A549 (cell line): ENCODE measurements around the gene TMBIM1. TPM values are rescaled to one million over a fixed set of nuclear protein-coding genes. Genes with fewer than 3 reads are reported as not detected.
A peak's percentile ranks its signal among the peaks of the same experiment; 100 is the strongest.

Experiments
- CHD2 ChIP-seq: fragments of 150-350 bp; IDR thresholded peaks from 2 replicates; pipeline ENCODE4 v1.6.1; 2014; ENCODE audit warnings: low read length; ENCODE audit not compliant: partially characterized antibody
- GATA3 ChIP-seq: IDR thresholded peaks from 2 replicates; pipeline ENCODE4 v1.6.1; 2012; ENCODE audit warnings: borderline replicate concordance
- HEYL ChIP-seq: fragments of 250-450 bp; sonication (Bioruptor Pico); IDR thresholded peaks from 2 replicates; pipeline ENCODE4 v1.8.0; 2021; ENCODE audit warnings: mild to moderate bottlenecking, moderate library complexity
- HOXA7 ChIP-seq: fragments of 250-450 bp; sonication (Bioruptor Pico); IDR thresholded peaks from 2 replicates; pipeline ENCODE4 v1.5.0; 2020; ENCODE audit warnings: mild to moderate bottlenecking, moderate library complexity
- HOXB5 ChIP-seq: fragments of 250-450 bp; sonication (Bioruptor Pico); IDR thresholded peaks from 2 replicates; pipeline ENCODE4 v1.5.0; 2020; ENCODE audit warnings: mild to moderate bottlenecking, moderate library complexity
- JUNB ChIP-seq: fragments of >200 bp; sonication (Bioruptor Twin); formaldehyde crosslinking; IDR thresholded peaks from 2 replicates; pipeline ENCODE4 v1.6.1; 2016
- KDM5A ChIP-seq: fragments of 200-600 bp; sonication (generic); IDR thresholded peaks from 2 replicates; pipeline ENCODE4 v1.6.1; 2016; ENCODE audit warnings: antibody characterized with exemption, mild to moderate bottlenecking
- MAFK ChIP-seq: fragments of 450-650 bp; IDR thresholded peaks from 2 replicates; pipeline ENCODE4 v1.6.1; 2014; ENCODE audit not compliant: partially characterized antibody
- MAZ ChIP-seq: fragments of 150-350 bp; IDR thresholded peaks from 2 replicates; pipeline ENCODE4 v1.6.1; 2014; ENCODE audit warnings: antibody characterized with exemption, low read depth, low read length, borderline replicate concordance
- MYC ChIP-seq: IDR thresholded peaks from 2 replicates; pipeline ENCODE4 v1.6.1; 2012; ENCODE audit warnings: mild to moderate bottlenecking, inconsistent platforms, low read length, improper control_type of control experiment, borderline replicate concordance
- NFE2L2 ChIP-seq: fragments of 150-350 bp; conservative IDR thresholded peaks from 2 replicates; pipeline ENCODE4 v1.6.1; 2014; ENCODE audit warnings: low read length
- PHF8 ChIP-seq: fragments of 200-600 bp; sonication (generic); IDR thresholded peaks from 2 replicates; pipeline ENCODE4 v1.6.1; 2016; ENCODE audit warnings: low read depth, mild to moderate bottlenecking, antibody characterized with exemption, moderate library complexity, borderline replicate concordance
- POLR2A ChIP-seq: IDR thresholded peaks from 2 replicates; pipeline ENCODE4 v1.6.1; 2012; ENCODE audit warnings: mild to moderate bottlenecking, low read length
- RCOR1 ChIP-seq: fragments of 150-350 bp; IDR thresholded peaks from 2 replicates; pipeline ENCODE4 v1.6.1; 2014; ENCODE audit warnings: antibody characterized with exemption, low read length, low read depth
- RFX5 ChIP-seq: fragments of 450-650 bp; IDR thresholded peaks from 2 replicates; pipeline ENCODE4 v1.7.1; 2014; ENCODE audit warnings: antibody characterized with exemption, mild to moderate bottlenecking, moderate library complexity
- SMC3 ChIP-seq: fragments of >200 bp; sonication (Bioruptor Twin); formaldehyde crosslinking; IDR thresholded peaks from 3 replicates; pipeline ENCODE4 v1.6.1; 2018; ENCODE audit warnings: inconsistent platforms
- TP53 ChIP-seq: fragments of 250-450 bp; sonication (Bioruptor Pico); IDR thresholded peaks from 2 replicates; pipeline ENCODE4 v1.5.0; 2021; ENCODE audit warnings: mild to moderate bottlenecking, moderate library complexity
- USF2 ChIP-seq: fragments of 450-650 bp; IDR thresholded peaks from 2 replicates; pipeline ENCODE4 v1.6.1; 2014; ENCODE audit warnings: antibody characterized with exemption
- ZNF302 ChIP-seq: fragments of 250-450 bp; sonication (Bioruptor Pico); IDR thresholded peaks from 2 replicates; pipeline ENCODE4 v1.9.0; 2021; ENCODE audit warnings: inconsistent platforms, mild to moderate bottlenecking, moderate library complexity
- ZSCAN20 ChIP-seq: fragments of 250-450 bp; sonication (Bioruptor Pico); IDR thresholded peaks from 2 replicates; pipeline ENCODE4 v1.8.0; 2022; ENCODE audit warnings: mild to moderate bottlenecking, moderate library complexity
- polyA plus RNA-seq, 4 experiments: library from polyadenylated mRNA; depleted of rRNA in 3 of 4; stranded (reverse); fragments of >200 nt; fragmentation: RNase III in 1 of 4; extraction: RNeasy Plus Mini Kit Qiagen cat#74134 plus additional on column Dnase treatment in 1 of 4; gene quantifications; 2 replicates in 3 of 4; 3 replicates in 1 of 4; pipeline ENCODE4 v1.2.3, GENCODE V29; 2011 to 2017
- TF ChIP-seq, protein P1 (sequence below): fragments of 250-450 bp; sonication (Bioruptor Pico); IDR thresholded peaks from 2 replicates; pipeline ENCODE4 v1.5.0; 2020; ENCODE audit warnings: low read depth, mild to moderate bottlenecking, moderate library complexity
- TF ChIP-seq, protein P2 (sequence below): fragments of 200-600 bp; sonication (generic); IDR thresholded peaks from 2 replicates; pipeline ENCODE4 v1.6.1; 2016; ENCODE audit warnings: antibody characterized with exemption, mild to moderate bottlenecking, moderate library complexity
- TF ChIP-seq, protein P3 (sequence below): IDR thresholded peaks from 2 replicates; pipeline ENCODE4 v1.6.1; 2012; ENCODE audit warnings: low read depth, borderline replicate concordance
- TF ChIP-seq, protein P4 (sequence below): fragments of >200 bp; sonication (Bioruptor Twin); formaldehyde crosslinking; IDR thresholded peaks from 2 replicates; pipeline ENCODE4 v1.6.1; 2016

Gene TMBIM1
- polyA plus RNA-seq, 2 of the 4 experiments (the other 2 are of a cell fraction): 61.4 to 70.4 TPM

DNA sequence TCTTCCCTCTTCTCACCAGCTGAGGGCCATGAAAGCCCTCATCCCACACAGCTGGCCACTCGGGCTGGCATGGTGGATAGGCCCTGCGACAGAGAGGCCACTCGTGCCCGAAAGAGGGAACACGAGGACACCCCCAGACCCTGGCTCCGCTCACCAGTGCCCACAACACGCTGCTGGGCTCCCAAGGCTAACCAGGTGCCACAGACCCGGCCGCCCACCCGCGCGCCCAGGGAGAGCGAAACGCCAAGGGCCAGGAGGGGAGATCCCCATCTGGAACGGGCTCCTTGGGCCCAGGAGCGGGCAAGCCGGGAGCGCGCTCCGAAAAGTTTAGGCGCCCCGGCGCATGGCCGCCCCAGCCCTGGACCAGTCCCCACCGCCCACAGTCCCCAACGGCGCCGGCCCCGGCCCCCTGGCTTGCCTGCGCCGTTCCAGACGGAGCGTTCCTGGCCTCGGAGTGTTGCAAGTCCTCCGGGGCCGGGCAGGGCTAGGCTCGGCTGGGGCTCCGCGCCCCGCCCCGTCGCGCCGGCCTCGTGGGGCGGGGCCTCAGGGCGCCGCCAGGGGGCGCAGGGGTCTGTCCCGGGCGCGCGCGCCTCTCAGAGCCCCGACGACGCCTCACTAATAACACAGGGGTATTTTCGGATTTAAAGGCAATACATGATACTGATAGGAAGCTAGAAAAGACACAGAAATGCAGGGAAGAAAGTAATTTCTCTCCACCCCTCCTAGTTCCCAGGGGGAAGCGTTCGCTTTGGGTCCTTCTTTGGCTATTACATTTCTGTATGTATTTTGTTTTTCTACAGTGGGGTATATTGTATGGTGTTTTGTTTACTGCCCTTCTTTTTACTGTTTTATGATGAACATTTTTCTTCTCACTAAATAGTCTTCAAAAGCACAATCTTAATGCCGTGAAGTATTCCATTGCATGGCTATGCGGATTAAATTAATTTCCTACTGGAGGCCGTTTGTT is at the start of gene TMBIM1 (continued):
- no peak for TF ChIP-seq RCOR1
- no peak for TF ChIP-seq HEYL (CRISPR knock-in tag)
- TF ChIP-seq HOXA7: no peak
- TF ChIP-seq, protein P1, sequence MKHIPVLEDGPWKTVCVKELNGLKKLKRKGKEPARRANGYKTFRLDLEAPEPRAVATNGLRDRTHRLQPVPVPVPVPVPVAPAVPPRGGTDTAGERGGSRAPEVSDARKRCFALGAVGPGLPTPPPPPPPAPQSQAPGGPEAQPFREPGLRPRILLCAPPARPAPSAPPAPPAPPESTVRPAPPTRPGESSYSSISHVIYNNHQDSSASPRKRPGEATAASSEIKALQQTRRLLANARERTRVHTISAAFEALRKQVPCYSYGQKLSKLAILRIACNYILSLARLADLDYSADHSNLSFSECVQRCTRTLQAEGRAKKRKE (CRISPR knock-in tag): no peak
- TF ChIP-seq JUNB: no peak
- TF ChIP-seq MYC: peak; percentile 82; the same call in 1 of the 2 replicates
- no peak for TF ChIP-seq MAFK
- peak; percentile 77 for TF ChIP-seq PHF8
- TF ChIP-seq, protein P2, sequence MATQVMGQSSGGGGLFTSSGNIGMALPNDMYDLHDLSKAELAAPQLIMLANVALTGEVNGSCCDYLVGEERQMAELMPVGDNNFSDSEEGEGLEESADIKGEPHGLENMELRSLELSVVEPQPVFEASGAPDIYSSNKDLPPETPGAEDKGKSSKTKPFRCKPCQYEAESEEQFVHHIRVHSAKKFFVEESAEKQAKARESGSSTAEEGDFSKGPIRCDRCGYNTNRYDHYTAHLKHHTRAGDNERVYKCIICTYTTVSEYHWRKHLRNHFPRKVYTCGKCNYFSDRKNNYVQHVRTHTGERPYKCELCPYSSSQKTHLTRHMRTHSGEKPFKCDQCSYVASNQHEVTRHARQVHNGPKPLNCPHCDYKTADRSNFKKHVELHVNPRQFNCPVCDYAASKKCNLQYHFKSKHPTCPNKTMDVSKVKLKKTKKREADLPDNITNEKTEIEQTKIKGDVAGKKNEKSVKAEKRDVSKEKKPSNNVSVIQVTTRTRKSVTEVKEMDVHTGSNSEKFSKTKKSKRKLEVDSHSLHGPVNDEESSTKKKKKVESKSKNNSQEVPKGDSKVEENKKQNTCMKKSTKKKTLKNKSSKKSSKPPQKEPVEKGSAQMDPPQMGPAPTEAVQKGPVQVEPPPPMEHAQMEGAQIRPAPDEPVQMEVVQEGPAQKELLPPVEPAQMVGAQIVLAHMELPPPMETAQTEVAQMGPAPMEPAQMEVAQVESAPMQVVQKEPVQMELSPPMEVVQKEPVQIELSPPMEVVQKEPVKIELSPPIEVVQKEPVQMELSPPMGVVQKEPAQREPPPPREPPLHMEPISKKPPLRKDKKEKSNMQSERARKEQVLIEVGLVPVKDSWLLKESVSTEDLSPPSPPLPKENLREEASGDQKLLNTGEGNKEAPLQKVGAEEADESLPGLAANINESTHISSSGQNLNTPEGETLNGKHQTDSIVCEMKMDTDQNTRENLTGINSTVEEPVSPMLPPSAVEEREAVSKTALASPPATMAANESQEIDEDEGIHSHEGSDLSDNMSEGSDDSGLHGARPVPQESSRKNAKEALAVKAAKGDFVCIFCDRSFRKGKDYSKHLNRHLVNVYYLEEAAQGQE: no peak
- no peak for TF ChIP-seq NFE2L2
- TF ChIP-seq, protein P3, sequence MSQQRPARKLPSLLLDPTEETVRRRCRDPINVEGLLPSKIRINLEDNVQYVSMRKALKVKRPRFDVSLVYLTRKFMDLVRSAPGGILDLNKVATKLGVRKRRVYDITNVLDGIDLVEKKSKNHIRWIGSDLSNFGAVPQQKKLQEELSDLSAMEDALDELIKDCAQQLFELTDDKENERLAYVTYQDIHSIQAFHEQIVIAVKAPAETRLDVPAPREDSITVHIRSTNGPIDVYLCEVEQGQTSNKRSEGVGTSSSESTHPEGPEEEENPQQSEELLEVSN: no peak; the same call in 1 of the 2 replicates
- no peak for TF ChIP-seq KDM5A
- no peak for TF ChIP-seq USF2
- TF ChIP-seq GATA3: no peak
- TF ChIP-seq RFX5: 0 out of 2 replicates have a peak, but pooled peaks have one; percentile 35
- TF ChIP-seq ZNF302 (CRISPR knock-in tag): no peak
- no peak for TF ChIP-seq CHD2
- peak; percentile 56 for TF ChIP-seq POLR2A
- TF ChIP-seq ZSCAN20 (CRISPR knock-in tag): no peak
- no peak for TF ChIP-seq HOXB5
- no peak for TF ChIP-seq MAZ
- peak; percentile 77 for TF ChIP-seq SMC3
- TF ChIP-seq, protein P4, sequence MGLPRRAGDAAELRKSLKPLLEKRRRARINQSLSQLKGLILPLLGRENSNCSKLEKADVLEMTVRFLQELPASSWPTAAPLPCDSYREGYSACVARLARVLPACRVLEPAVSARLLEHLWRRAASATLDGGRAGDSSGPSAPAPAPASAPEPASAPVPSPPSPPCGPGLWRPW: no peak
- TF ChIP-seq TP53: 0 out of 2 replicates have a peak, but pooled peaks have one; percentile 42
- TF ChIP-seq, all 56 proteins: peak for 12
